ENCODE measurements around the gene NRBF2.
"Not testable (repeated sequence)": the region's sequence is repeated elsewhere in the genome, so short reads cannot be mapped to it uniquely, and the experiment has no call there.

The NRBF2 gene

GRCh38 chr10:63133056-63133820 is at the start of gene NRBF2:
TSS of gene NRBF2 (plus strand) at chr10:63133328. CDS start at chr10:63133471, 143 bp downstream.
- peaks cover 8% of the 10 kb centered on the region for H3K9me3 ChIP-seq
- H3K36me3 ChIP-seq = peaks cover 10% of the 10 kb centered on the region
- no peaks in the 10 kb centered on the region for H3K27me3 ChIP-seq
- peaks cover 13% of the 10 kb centered on the region for H3K4me1 ChIP-seq
- H3K9ac ChIP-seq = peak within 1 kb of the TSS; percentile 95
- peak within 1 kb of the TSS; percentile 88 for H3K4me2 ChIP-seq
- peak within 1 kb of the TSS; percentile 92 for H3K27ac ChIP-seq
- TF ChIP-seq Cebpa-rat (IDR thresholded peaks at IDR 0.05) = no peak
- peak within 1 kb of the TSS; percentile 97 for H3K4me3 ChIP-seq
- H4K20me1 ChIP-seq = peaks cover 43% of the 10 kb centered on the region

GRCh38 chr10:63083406-63083805 is 49.7 kb upstream of the NRBF2 start:
- not testable (repeated sequence) for H3K27me3 ChIP-seq, H3K27ac ChIP-seq, H3K9me3 ChIP-seq, H3K9ac ChIP-seq, H3K4me3 ChIP-seq, H4K20me1 ChIP-seq, H3K4me2 ChIP-seq, H3K36me3 ChIP-seq, H3K4me1 ChIP-seq

GRCh38 chr10:63083904-63084689 is 49.0 kb upstream of the NRBF2 start:
- Histone ChIP-seq H3K4me2 (no peak overlapping the region), H3K36me3 (no peaks in the 10 kb centered on the region), H4K20me1 (no peaks in the 10 kb centered on the region), H3K4me3 (no peak overlapping the region), H3K4me1 (no peaks in the 10 kb centered on the region), H3K27me3 (no peaks in the 10 kb centered on the region), H3K9me3 (no peaks in the 10 kb centered on the region), H3K9ac (no peak overlapping the region), H3K27ac (no peak overlapping the region)
- TF ChIP-seq Cebpa-rat (IDR thresholded peaks at IDR 0.05) = no peak

GRCh38 chr10:63084690-63085382 is 48.3 kb upstream of the NRBF2 start:
- H3K9ac ChIP-seq = no peak overlapping the region
- no peaks in the 10 kb centered on the region for H3K4me1 ChIP-seq
- H4K20me1 ChIP-seq = no peaks in the 10 kb centered on the region
- no peaks in the 10 kb centered on the region for H3K27me3 ChIP-seq
- no peak overlapping the region for H3K4me3 ChIP-seq
- no peak for TF ChIP-seq Cebpa-rat (IDR thresholded peaks at IDR 0.05)
- H3K27ac ChIP-seq = no peak overlapping the region
- no peaks in the 10 kb centered on the region for H3K9me3 ChIP-seq
- H3K4me2 ChIP-seq = no peak overlapping the region
- H3K36me3 ChIP-seq = no peaks in the 10 kb centered on the region

- TF ChIP-seq Cebpa-rat (IDR thresholded peaks at IDR 0.05) = no peak
- H3K27ac ChIP-seq = no peak overlapping the region
- H3K4me3 ChIP-seq = no peak overlapping the region
- H3K9ac ChIP-seq = no peak overlapping the region
- H4K20me1 ChIP-seq = no peaks in the 10 kb centered on the region
- no peaks in the 10 kb centered on the region for H3K9me3 ChIP-seq
- H3K4me1 ChIP-seq = no peaks in the 10 kb centered on the region
- no peaks in the 10 kb centered on the region for H3K36me3 ChIP-seq
- no peaks in the 10 kb centered on the region for H3K27me3 ChIP-seq
- no peak overlapping the region for H3K4me2 ChIP-seq
Measured at GRCh38 chr10:63093227-63093626, 39.9 kb upstream of the NRBF2 start.

GRCh38 chr10:63094405-63094804 is 38.7 kb upstream of the NRBF2 start:
- Histone ChIP-seq H3K9me3 (no peaks in the 10 kb centered on the region), H3K4me1 (no peaks in the 10 kb centered on the region), H3K9ac (no peak overlapping the region), H3K27me3 (no peaks in the 10 kb centered on the region), H3K27ac (no peak overlapping the region), H3K4me2 (no peak overlapping the region), H3K36me3 (no peaks in the 10 kb centered on the region), H4K20me1 (no peaks in the 10 kb centered on the region), H3K4me3 (no peak overlapping the region)
- no peak for TF ChIP-seq Cebpa-rat (IDR thresholded peaks at IDR 0.05)

GRCh38 chr10:63094881-63095280 is 38.2 kb upstream of the NRBF2 start:
- Histone ChIP-seq H3K4me1 (no peaks in the 10 kb centered on the region), H3K9me3 (no peaks in the 10 kb centered on the region), H3K9ac (no peak overlapping the region), H3K36me3 (no peaks in the 10 kb centered on the region), H3K27ac (no peak overlapping the region), H3K27me3 (no peaks in the 10 kb centered on the region), H3K4me2 (no peak overlapping the region), H3K4me3 (no peak overlapping the region), H4K20me1 (no peaks in the 10 kb centered on the region)
- TF ChIP-seq Cebpa-rat (IDR thresholded peaks at IDR 0.05) = no peak

GRCh38 chr10:63099734-63100133 is 33.4 kb upstream of the NRBF2 start:
- no peak overlapping the region for H3K4me3 ChIP-seq
- no peak overlapping the region for H3K27ac ChIP-seq
- H4K20me1 ChIP-seq = no peaks in the 10 kb centered on the region
- H3K4me1 ChIP-seq = no peaks in the 10 kb centered on the region
- no peak overlapping the region for H3K9ac ChIP-seq
- no peaks in the 10 kb centered on the region for H3K9me3 ChIP-seq
- H3K4me2 ChIP-seq = no peak overlapping the region
- no peaks in the 10 kb centered on the region for H3K36me3 ChIP-seq
- no peaks in the 10 kb centered on the region for H3K27me3 ChIP-seq
- no peak for TF ChIP-seq Cebpa-rat (IDR thresholded peaks at IDR 0.05)

GRCh38 chr10:63101091-63101490 is 32.0 kb upstream of the NRBF2 start:
- H3K36me3 ChIP-seq, H3K4me2 ChIP-seq, H3K4me1 ChIP-seq, H3K4me3 ChIP-seq, H3K27ac ChIP-seq, H3K9me3 ChIP-seq, H3K27me3 ChIP-seq, H3K9ac ChIP-seq, H4K20me1 ChIP-seq: not testable (repeated sequence)

GRCh38 chr10:63102279-63102883 is 30.7 kb upstream of the NRBF2 start:
- H3K9ac ChIP-seq, H3K4me1 ChIP-seq, H3K27ac ChIP-seq, H3K9me3 ChIP-seq, H3K4me2 ChIP-seq, H3K36me3 ChIP-seq, H3K27me3 ChIP-seq, H4K20me1 ChIP-seq, H3K4me3 ChIP-seq: not testable (repeated sequence)

- H3K9me3 ChIP-seq, H3K9ac ChIP-seq, H3K27ac ChIP-seq, H4K20me1 ChIP-seq, H3K4me1 ChIP-seq, H3K27me3 ChIP-seq, H3K36me3 ChIP-seq, H3K4me2 ChIP-seq, H3K4me3 ChIP-seq: not testable (repeated sequence)
Measured at GRCh38 chr10:63103178-63103577, 29.9 kb upstream of the NRBF2 start.

Data from BLaER1 (cell line).